ENCODE results near the gene DOK3. TPM values are rescaled to one million over a fixed set of nuclear protein-coding genes. Genes with fewer than 3 reads are reported as not detected.

Gene DOK3
- total RNA-seq, 1 experiment from 2014 or later = 14.5 TPM

DNA sequence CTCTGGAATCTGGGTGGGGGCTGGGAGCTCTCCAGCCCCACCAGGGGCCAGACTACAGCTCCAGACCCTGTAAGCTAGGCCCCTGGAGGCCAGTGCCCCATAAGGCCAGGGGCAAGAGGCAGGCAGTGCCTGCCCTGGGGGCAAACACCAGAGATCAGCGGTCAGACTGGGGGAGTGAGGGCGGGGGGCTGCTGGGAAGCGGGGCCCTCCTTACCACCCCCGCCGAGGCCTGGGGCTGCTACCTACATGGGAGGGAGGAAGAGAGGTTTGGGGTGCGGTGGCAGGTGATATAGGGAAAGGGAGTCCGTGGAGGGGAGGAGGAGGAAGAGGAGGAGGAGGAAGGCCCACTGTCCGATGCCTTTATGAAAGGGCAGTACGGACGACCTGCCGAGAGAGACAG, 50.3 kb downstream of the DOK3 start:
- no peak for TF ChIP-seq CTCF (IDR thresholded peaks at IDR 0.05; ENCODE audit: unreplicated experiment)
- peaks cover 12% of the 10 kb centered on the region for H3K4me1 Mint-ChIP-seq (ENCODE audit: low read depth, unreplicated experiment)
- no peak overlapping the region for H3K4me3 Mint-ChIP-seq (ENCODE audit: low read depth, unreplicated experiment)
- peaks cover 94% of the 10 kb centered on the region for H3K36me3 Mint-ChIP-seq (ENCODE audit: insufficient read depth, unreplicated experiment)
- H3K27ac Mint-ChIP-seq (ENCODE audit: unreplicated experiment) = no peak overlapping the region
- CTCF ChIA-PET = no interaction called here
- no TSS peak for BruUV-seq (replicated peaks)
- intact Hi-C loops (cut with micrococcal nuclease; ENCODE audit: unreplicated experiment) = loop anchor here (10.0 kb wide), 1 partner anchor 345 kb away; no protein-coding TSS in a partner anchor
- DNase-seq = no peak
- no peaks in the 10 kb centered on the region for H3K9me3 Mint-ChIP-seq (ENCODE audit: low read depth, unreplicated experiment)
- no peaks in the 10 kb centered on the region for H3K27me3 Mint-ChIP-seq (ENCODE audit: unreplicated experiment)

GRCh38 chr5:177458912-177459350, 50.7 kb downstream of the DOK3 start:
- CTCF ChIA-PET = no interaction called here
- H3K4me1 Mint-ChIP-seq (ENCODE audit: low read depth, unreplicated experiment) = peaks cover 15% of the 10 kb centered on the region
- H3K4me3 Mint-ChIP-seq (ENCODE audit: low read depth, unreplicated experiment) = no peak overlapping the region
- H3K9me3 Mint-ChIP-seq (ENCODE audit: low read depth, unreplicated experiment) = no peaks in the 10 kb centered on the region
- H3K36me3 Mint-ChIP-seq (ENCODE audit: insufficient read depth, unreplicated experiment) = peaks cover 94% of the 10 kb centered on the region
- no peak for TF ChIP-seq CTCF (IDR thresholded peaks at IDR 0.05; ENCODE audit: unreplicated experiment)
- intact Hi-C loops (cut with micrococcal nuclease; ENCODE audit: unreplicated experiment) = loop anchor here (10.0 kb wide), 1 partner anchor 344 kb away; no protein-coding TSS in a partner anchor
- no peaks in the 10 kb centered on the region for H3K27me3 Mint-ChIP-seq (ENCODE audit: unreplicated experiment)
- DNase-seq = peak; percentile 50
- BruUV-seq (replicated peaks) = no TSS peak
- H3K27ac Mint-ChIP-seq (ENCODE audit: unreplicated experiment) = no peak overlapping the region

DNA sequence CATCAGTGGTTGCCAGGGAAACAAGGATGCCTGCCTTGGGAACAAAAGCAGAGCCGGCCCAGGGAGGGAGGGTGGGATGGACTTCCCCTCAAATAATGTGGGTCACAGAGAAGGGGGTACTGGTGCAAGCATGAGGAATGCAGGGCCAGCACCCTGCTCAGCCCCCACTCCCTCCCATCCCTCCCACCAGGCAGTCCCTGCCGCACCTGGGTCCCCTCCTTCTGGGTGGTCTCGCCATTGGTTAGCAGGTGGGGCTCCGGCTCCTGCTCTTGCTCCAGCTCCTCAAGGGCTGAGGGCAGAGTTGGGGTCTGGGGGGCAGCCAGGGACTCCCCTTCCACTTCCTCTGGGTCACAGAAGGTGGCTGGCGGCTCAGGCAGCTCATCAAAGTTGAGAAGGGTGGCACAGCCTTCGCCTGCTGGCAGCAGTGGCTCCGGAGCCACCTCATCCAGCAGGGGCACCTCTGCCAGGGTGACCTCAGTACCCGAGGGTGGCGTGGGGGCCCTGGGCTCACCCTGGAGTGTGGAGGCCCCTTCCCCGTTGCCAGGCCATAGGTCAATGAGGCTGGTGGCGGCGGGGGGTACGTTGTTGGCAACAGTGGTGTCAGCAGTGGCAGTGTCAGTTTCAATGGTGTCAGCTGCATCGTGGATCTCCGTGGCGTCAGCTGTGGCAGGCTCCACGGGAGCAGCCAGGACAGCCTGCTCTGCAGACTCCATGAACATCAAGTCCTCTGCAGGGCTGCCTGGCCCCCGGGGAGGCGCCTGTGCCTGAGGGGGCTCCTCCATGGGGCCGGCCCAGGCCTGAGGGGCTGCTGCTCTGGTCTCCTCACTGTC, 51.6 kb downstream of the DOK3 start:
- Mint-ChIP-seq H3K27me3 (ENCODE audit: unreplicated experiment) (no peaks in the 10 kb centered on the region), H3K4me1 (ENCODE audit: low read depth, unreplicated experiment) (peaks cover 24% of the 10 kb centered on the region), H3K4me3 (ENCODE audit: low read depth, unreplicated experiment) (no peak overlapping the region), H3K27ac (ENCODE audit: unreplicated experiment) (peak overlapping the region; percentile 44), H3K36me3 (ENCODE audit: insufficient read depth, unreplicated experiment) (peaks cover 94% of the 10 kb centered on the region), H3K9me3 (ENCODE audit: low read depth, unreplicated experiment) (no peaks in the 10 kb centered on the region)
- DNase-seq = no peak
- CTCF ChIA-PET = interaction anchor here (0.8 to 5.1 kb wide), 11 partner anchors 11 to 146 kb away, joined by 3 to 80 read pairs (median 4); partner anchors contain the start of gene PDLIM7
- intact Hi-C loops (cut with micrococcal nuclease; ENCODE audit: unreplicated experiment) = loop anchor here (2.0 to 10.0 kb wide), 2 partner anchors 39 to 343 kb away; partner anchors contain the start of gene PDLIM7
- BruUV-seq (replicated peaks) = no TSS peak
- peak; percentile 2 for TF ChIP-seq CTCF (IDR thresholded peaks at IDR 0.05; ENCODE audit: unreplicated experiment)

DNA sequence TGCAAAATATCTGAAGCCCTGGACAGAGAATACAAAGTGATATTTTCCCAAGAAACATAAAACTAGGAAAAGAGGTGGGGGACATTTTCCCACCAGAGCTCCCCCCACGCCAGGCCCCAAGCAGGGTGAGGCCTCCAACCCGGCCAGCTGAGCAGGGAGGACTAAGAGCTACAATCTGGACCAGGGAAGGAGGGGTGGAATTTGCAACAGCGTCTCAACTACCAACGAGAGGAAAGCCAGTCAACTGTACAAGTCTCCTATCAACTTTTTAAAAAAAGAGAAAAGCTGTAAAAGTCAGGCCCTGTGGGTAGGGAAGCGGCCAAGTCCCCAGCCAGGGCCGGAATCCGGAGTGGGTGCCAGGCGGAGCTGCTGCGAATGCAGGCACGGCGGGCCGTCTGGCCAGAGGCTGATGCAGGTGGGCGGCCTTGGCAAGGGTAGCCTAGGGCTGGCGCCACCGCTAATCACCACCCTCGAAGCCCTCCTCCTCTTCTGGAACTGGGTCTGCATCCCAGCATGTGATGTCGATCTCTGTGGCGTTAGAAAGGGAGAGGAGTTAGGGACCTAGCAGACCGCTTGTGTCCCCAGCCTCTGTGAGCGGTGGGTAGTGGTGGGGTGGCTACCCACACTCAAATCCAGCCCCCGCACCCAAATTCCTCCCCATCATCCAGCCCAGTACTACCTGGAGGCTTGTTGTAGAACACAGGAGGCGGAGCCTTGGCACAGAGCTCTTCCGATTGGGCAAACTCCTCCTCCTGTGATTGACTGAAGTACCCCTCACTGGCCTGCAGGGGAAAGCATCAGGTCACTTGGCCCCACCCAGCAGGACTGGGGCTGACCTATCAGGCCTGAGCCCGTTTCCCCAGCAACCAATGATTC, 52.4 kb downstream of the DOK3 start:
- peak; percentile 93 for DNase-seq
- H3K4me1 Mint-ChIP-seq (ENCODE audit: low read depth, unreplicated experiment) = peaks cover 33% of the 10 kb centered on the region
- intact Hi-C loops (cut with micrococcal nuclease; ENCODE audit: unreplicated experiment) = loop anchor here (2.0 to 10.0 kb wide), 2 partner anchors 40 to 342 kb away; partner anchors contain the start of gene PDLIM7
- TF ChIP-seq CTCF (IDR thresholded peaks at IDR 0.05; ENCODE audit: unreplicated experiment) = peak; percentile 61
- CTCF ChIA-PET = interaction anchor here (0.8 to 5.1 kb wide), 12 partner anchors 12 to 145 kb away, joined by 3 to 80 read pairs (median 4); partner anchors contain the start of gene PDLIM7
- BruUV-seq (replicated peaks) = TSS peak; percentile 9
- H3K27me3 Mint-ChIP-seq (ENCODE audit: unreplicated experiment) = no peaks in the 10 kb centered on the region
- peak overlapping the region; percentile 77 for H3K4me3 Mint-ChIP-seq (ENCODE audit: low read depth, unreplicated experiment)
- H3K36me3 Mint-ChIP-seq (ENCODE audit: insufficient read depth, unreplicated experiment) = peaks cover 93% of the 10 kb centered on the region
- H3K9me3 Mint-ChIP-seq (ENCODE audit: low read depth, unreplicated experiment) = no peaks in the 10 kb centered on the region
- H3K27ac Mint-ChIP-seq (ENCODE audit: unreplicated experiment) = peak overlapping the region; percentile 80
